ENCODE measurements around the gene TFF3.

Gene TFF3

DNA sequence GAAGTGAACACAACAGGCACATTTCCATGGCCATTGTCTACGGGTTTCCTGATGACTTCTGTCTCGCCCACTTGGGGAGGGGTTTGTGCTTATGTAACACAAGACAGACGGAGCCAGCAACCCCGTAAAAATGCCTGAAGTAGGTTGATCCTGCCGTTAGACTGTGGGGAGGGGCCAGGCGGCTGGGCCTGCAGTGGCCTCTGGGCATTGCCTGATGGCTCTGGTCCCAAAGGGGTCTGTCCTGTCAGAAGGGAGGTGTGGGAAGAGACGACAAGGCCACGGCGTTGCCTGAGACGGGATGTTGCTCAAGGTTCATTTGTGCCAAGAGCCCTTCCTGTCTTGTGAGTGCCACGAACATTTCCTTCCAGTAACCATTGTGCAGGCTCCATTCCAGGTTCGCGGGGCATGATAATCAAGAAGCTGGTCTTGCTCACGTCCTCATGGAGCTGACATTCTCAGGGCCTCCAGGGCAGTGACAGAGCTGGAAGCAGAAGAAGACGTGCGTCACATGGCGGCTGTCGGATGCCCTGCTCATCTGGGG, 51.5 kb downstream of the TFF3 start:
- DNase-seq: no peak

DNA sequence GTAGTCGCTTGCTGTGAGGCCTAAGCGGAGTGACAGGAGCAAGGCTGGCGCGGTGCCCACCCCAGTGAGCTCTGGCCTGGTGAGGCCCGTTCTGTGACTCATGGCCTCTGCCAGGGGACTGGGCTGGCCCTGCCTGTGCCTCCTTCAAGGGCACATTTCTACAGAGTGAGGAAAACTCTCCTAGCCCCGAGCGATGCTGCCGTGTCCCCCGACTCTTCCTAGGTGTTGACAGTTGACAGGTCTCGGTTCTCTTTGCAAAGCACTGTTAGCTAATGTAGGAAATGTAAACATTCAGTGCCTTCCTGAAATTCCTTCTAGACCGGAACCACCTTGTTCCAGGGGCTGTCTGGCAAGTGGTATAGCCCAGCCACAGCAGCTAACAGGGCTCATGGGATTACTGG, 52.4 kb downstream of the TFF3 start:
- no peak for DNase-seq

DNA sequence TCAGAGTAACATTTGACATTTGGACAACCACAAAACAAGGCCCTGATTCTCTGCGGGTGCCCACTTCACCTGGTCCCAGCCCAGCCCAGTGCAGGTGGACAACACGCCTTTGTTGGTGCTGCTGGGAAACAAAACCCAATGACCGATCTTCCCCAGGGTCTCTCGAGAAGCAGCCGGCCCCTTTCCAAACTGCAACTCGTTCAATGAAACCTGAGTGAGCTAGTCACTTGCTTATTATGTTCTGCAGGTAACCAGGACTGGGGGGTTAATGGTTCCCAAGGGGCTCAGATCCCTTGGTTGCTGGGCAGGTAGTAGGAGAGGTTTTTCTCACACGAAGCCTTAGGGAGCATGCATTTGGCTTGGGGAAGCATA, 53.4 kb downstream of the TFF3 start:
- no peak for DNase-seq
